Panc1 (cell line): ENCODE data around the gene NR2F6.
A peak's percentile ranks its signal among the peaks of the same experiment; 100 is the strongest.

Source experiments
- POLR2AphosphoS5 ChIP-seq: IDR thresholded peaks from 2 replicates; pipeline ENCODE4 v1.6.1; 2012; ENCODE audit warnings: mild to moderate bottlenecking, low read depth, low read length, moderate library complexity
- TF ChIP-seq, protein P1 (sequence below): fragments of 450-650 bp; IDR thresholded peaks from 2 replicates; pipeline ENCODE4 v1.5.1; 2017; ENCODE audit warnings: mild to moderate bottlenecking
- TF ChIP-seq, protein P2 (sequence below), 2 experiments: IDR thresholded peaks; 2 replicates each; pipeline ENCODE4 v1.6.1; 2011 to 2012; ENCODE audit warnings: low read depth in 2 of 2, control low read depth in 1 of 2, low read length in 1 of 2, mild to moderate bottlenecking in 1 of 2, moderate library complexity in 1 of 2; ENCODE audit not compliant: insufficient read depth in 1 of 2

DNA sequence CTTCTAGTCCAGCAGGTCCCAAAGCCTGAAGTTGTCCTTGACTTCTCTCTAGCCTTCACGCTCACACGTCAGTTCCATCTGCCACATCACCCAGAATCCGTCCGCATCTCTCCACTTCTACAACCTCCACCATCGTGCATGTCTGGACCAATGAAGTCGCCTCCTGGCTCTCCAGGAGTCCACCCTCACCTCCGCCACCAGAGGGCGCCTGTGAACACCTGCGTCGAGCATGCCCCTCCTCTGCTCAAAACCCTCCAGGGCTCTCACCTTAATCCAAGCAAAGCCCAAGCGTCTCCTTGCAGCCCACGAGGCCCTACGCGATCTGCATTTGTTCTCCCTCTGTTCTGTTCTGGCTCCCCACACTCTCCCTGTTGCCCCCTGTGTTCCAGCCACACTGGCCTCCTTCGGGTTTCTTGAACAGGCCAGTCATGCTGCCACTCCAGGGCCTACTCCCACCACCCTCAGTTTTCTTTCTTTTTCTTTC, 15.2 kb upstream of the NR2F6 start:
- TF ChIP-seq, protein P1, sequence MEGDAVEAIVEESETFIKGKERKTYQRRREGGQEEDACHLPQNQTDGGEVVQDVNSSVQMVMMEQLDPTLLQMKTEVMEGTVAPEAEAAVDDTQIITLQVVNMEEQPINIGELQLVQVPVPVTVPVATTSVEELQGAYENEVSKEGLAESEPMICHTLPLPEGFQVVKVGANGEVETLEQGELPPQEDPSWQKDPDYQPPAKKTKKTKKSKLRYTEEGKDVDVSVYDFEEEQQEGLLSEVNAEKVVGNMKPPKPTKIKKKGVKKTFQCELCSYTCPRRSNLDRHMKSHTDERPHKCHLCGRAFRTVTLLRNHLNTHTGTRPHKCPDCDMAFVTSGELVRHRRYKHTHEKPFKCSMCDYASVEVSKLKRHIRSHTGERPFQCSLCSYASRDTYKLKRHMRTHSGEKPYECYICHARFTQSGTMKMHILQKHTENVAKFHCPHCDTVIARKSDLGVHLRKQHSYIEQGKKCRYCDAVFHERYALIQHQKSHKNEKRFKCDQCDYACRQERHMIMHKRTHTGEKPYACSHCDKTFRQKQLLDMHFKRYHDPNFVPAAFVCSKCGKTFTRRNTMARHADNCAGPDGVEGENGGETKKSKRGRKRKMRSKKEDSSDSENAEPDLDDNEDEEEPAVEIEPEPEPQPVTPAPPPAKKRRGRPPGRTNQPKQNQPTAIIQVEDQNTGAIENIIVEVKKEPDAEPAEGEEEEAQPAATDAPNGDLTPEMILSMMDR, result peak; percentile 94
- TF ChIP-seq POLR2AphosphoS5, result no peak
- TF ChIP-seq, protein P2, sequence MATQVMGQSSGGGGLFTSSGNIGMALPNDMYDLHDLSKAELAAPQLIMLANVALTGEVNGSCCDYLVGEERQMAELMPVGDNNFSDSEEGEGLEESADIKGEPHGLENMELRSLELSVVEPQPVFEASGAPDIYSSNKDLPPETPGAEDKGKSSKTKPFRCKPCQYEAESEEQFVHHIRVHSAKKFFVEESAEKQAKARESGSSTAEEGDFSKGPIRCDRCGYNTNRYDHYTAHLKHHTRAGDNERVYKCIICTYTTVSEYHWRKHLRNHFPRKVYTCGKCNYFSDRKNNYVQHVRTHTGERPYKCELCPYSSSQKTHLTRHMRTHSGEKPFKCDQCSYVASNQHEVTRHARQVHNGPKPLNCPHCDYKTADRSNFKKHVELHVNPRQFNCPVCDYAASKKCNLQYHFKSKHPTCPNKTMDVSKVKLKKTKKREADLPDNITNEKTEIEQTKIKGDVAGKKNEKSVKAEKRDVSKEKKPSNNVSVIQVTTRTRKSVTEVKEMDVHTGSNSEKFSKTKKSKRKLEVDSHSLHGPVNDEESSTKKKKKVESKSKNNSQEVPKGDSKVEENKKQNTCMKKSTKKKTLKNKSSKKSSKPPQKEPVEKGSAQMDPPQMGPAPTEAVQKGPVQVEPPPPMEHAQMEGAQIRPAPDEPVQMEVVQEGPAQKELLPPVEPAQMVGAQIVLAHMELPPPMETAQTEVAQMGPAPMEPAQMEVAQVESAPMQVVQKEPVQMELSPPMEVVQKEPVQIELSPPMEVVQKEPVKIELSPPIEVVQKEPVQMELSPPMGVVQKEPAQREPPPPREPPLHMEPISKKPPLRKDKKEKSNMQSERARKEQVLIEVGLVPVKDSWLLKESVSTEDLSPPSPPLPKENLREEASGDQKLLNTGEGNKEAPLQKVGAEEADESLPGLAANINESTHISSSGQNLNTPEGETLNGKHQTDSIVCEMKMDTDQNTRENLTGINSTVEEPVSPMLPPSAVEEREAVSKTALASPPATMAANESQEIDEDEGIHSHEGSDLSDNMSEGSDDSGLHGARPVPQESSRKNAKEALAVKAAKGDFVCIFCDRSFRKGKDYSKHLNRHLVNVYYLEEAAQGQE (IDR thresholded peaks at IDR 0.05; ENCODE audit: insufficient read depth in 1 of 2, low read depth in 2 of 2, low read length in 1 of 2), result no peak
